Mesenchymal stem cell (in vitro differentiated cells and primary cell): ENCODE measurements around the gene RNGTT.

Source experiments
- DNase-seq: peaks from one replicate; pipeline ENCODE4 v3.0.0-alpha.2; 2013
- H2AFZ ChIP-seq: one replicate; pipeline ENCODE4 v1.6.1; 2013; ENCODE audit warnings: low read depth, mild to moderate bottlenecking, control low read depth, inconsistent platforms, low read length, moderate library complexity
- H2AK5ac ChIP-seq: 2 replicates; pipeline ENCODE4 v1.6.1; 2013; ENCODE audit warnings: low read length, moderate library complexity, mild to moderate bottlenecking, inconsistent platforms; ENCODE audit not compliant: severe bottlenecking
- H2BK120ac ChIP-seq: one replicate; pipeline ENCODE4 v1.6.1; 2013; ENCODE audit warnings: low read depth, mild to moderate bottlenecking, inconsistent platforms, low read length, moderate library complexity
- H2BK12ac ChIP-seq, 2 experiments: one replicate each; pipeline ENCODE4 v1.6.1; 2013; ENCODE audit warnings: inconsistent platforms in 2 of 2, low read length in 2 of 2, mild to moderate bottlenecking in 2 of 2, moderate library complexity in 2 of 2, control low read depth in 1 of 2
- H2BK15ac ChIP-seq: one replicate; pipeline ENCODE4 v1.6.1; 2013; ENCODE audit warnings: mild to moderate bottlenecking, low read depth, inconsistent platforms; ENCODE audit not compliant: poor library complexity, severe bottlenecking
- H2BK5ac ChIP-seq: 2 replicates; pipeline ENCODE4 v1.6.1; 2013; ENCODE audit warnings: low read depth, mild to moderate bottlenecking, low read length, control low read depth, inconsistent platforms; ENCODE audit not compliant: poor library complexity, severe bottlenecking
- H3K14ac ChIP-seq, 2 experiments: one replicate each; pipeline ENCODE4 v1.6.1; 2013; ENCODE audit warnings: inconsistent platforms in 2 of 2, low read length in 2 of 2, control low read depth in 1 of 2, mild to moderate bottlenecking in 1 of 2, moderate library complexity in 1 of 2
- H3K18ac ChIP-seq, 2 experiments: one replicate each; pipeline ENCODE4 v1.6.1; 2013; ENCODE audit warnings: inconsistent platforms in 2 of 2, low read length in 2 of 2, control low read depth in 1 of 2, low read depth in 1 of 2, mild to moderate bottlenecking in 1 of 2
- H3K23ac ChIP-seq, 2 experiments: one replicate each; pipeline ENCODE4 v1.6.1; 2013; ENCODE audit warnings: inconsistent platforms in 2 of 2, low read length in 2 of 2, mild to moderate bottlenecking in 2 of 2, moderate library complexity in 2 of 2, control low read depth in 1 of 2
- H3K27ac ChIP-seq: 2 replicates; pipeline ENCODE4 v1.5.1; 2013; ENCODE audit warnings: mild to moderate bottlenecking, moderate library complexity, low read length, control low read depth, inconsistent platforms; ENCODE audit not compliant: poor library complexity, severe bottlenecking
- H3K27me3 ChIP-seq, 2 experiments: 2 replicates each; pipeline versions ENCODE4 v1.6.1 to v1.7.0; 2013; ENCODE audit warnings: low read length in 2 of 2, mild to moderate bottlenecking in 2 of 2, moderate library complexity in 2 of 2, control low read depth in 1 of 2, inconsistent platforms in 1 of 2; ENCODE audit not compliant: control insufficient read depth in 1 of 2, insufficient read depth in 1 of 2
- H3K36me3 ChIP-seq, 2 experiments: 2 replicates each; pipeline versions ENCODE4 v1.6.1 to v1.7.0; 2013; ENCODE audit warnings: low read length in 2 of 2, control low read depth in 1 of 2, inconsistent platforms in 1 of 2, low read depth in 1 of 2, mild to moderate bottlenecking in 1 of 2; ENCODE audit not compliant: insufficient read depth in 2 of 2, control insufficient read depth in 1 of 2
- H3K4ac ChIP-seq, 2 experiments: one replicate each; pipeline ENCODE4 v1.6.1; 2013; ENCODE audit warnings: inconsistent platforms in 2 of 2, low read length in 2 of 2, mild to moderate bottlenecking in 2 of 2, moderate library complexity in 2 of 2, control low read depth in 1 of 2, low read depth in 1 of 2
- H3K4me1 ChIP-seq: 2 replicates; pipeline ENCODE4 v1.6.1; 2013; ENCODE audit warnings: low read depth, low read length, control low read depth; ENCODE audit not compliant: control insufficient read depth, insufficient read depth
- H3K4me2 ChIP-seq: 2 replicates; pipeline ENCODE4 v1.6.1; 2013; ENCODE audit warnings: low read length, mild to moderate bottlenecking, inconsistent platforms; ENCODE audit not compliant: poor library complexity, severe bottlenecking
- H3K4me3 ChIP-seq, 2 experiments: 2 replicates each; pipeline versions ENCODE4 v1.5.1 to v1.7.0; 2013; ENCODE audit warnings: low read length in 2 of 2, mild to moderate bottlenecking in 2 of 2, control low read depth in 1 of 2, low read depth in 1 of 2; ENCODE audit not compliant: insufficient read depth in 1 of 2
- H3K79me1 ChIP-seq: replicated peaks from 2 replicates; pipeline ENCODE4 v1.6.1; 2013; ENCODE audit warnings: mild to moderate bottlenecking, control low read depth, low read length, inconsistent platforms; ENCODE audit not compliant: poor library complexity, severe bottlenecking
- H3K9ac ChIP-seq: 2 replicates; pipeline ENCODE4 v1.7.0; 2013; ENCODE audit warnings: mild to moderate bottlenecking, low read length, moderate library complexity
- H3K9me3 ChIP-seq: 2 replicates; pipeline ENCODE4 v1.7.0; 2013; ENCODE audit warnings: mild to moderate bottlenecking, low read length; ENCODE audit not compliant: control insufficient read depth
- H4K8ac ChIP-seq: one replicate; pipeline ENCODE4 v1.6.1; 2013; ENCODE audit warnings: inconsistent platforms, mild to moderate bottlenecking, low read length, moderate library complexity
- H4K91ac ChIP-seq: one replicate; pipeline ENCODE4 v1.6.1; 2013; ENCODE audit warnings: mild to moderate bottlenecking, low read length, inconsistent platforms
- WGBS: methylation state at CpG from one replicate; pipeline ENCODE4 v1.1.7; 2013; ENCODE audit warnings: mixed read lengths; 5-methylcytosine and 5-hydroxymethylcytosine counted together

The RNGTT gene

DNA sequence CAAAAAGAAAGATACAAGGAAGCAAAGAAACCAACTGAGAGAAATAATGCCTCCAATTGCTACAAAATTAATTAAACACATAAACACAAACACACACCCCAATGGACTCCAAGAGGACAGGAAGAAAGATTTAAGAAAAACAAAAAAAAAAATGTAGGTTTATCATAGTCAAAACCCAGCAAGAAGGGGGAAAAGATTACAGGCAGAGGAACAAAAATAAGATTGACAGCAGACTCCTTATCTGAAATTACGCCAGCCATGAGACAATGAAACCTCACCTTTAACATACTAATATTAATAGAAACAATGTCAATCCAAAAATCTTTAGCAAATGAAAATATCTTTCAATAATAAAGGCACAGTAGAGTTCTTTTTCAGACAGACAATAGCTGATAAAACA is 155.8 kb downstream of the RNGTT start:
- no peak overlapping the region for H3K4me2 ChIP-seq
- H3K9me3 ChIP-seq, result peaks cover 25% of the 10 kb centered on the region
- H2BK12ac ChIP-seq, result no peak overlapping the region
- H2BK5ac ChIP-seq, result no peak overlapping the region
- peaks cover 15% of the 10 kb centered on the region for H3K79me1 ChIP-seq
- H3K27me3 ChIP-seq, result no peaks in the 10 kb centered on the region
- no peak overlapping the region for H2BK15ac ChIP-seq
- WGBS, result no CpG with 5 or more reads among the region's 1 CpG
- no peak overlapping the region for H4K91ac ChIP-seq
- H2AK5ac ChIP-seq, result no peak overlapping the region
- no peak overlapping the region for H3K14ac ChIP-seq
- H3K36me3 ChIP-seq, result peaks cover 2 to 3% of the 10 kb centered on the region in 2 experiments
- H3K27ac ChIP-seq, result no peak overlapping the region
- no peak overlapping the region for H3K23ac ChIP-seq
- peak; percentile 6 for DNase-seq
- peaks cover 1% of the 10 kb centered on the region for H3K4me1 ChIP-seq
- H2AFZ ChIP-seq, result no peak overlapping the region
- peak overlapping the region in 1 of 2 experiments; percentile 26 for H3K4me3 ChIP-seq
- no peak overlapping the region for H3K9ac ChIP-seq
- H4K8ac ChIP-seq, result no peak overlapping the region
- no peak overlapping the region for H2BK120ac ChIP-seq
- H3K4ac ChIP-seq, result no peak overlapping the region
- H3K18ac ChIP-seq, result no peak overlapping the region

GRCh38 chr6:88806728-88807127 is 156.7 kb downstream of the RNGTT start:
- DNase-seq, result no peak
- Histone ChIP-seq H3K36me3 (peaks cover 2 to 3% of the 10 kb centered on the region in 2 experiments), H2BK120ac (no peak overlapping the region), H3K4me2 (no peak overlapping the region), H3K4me3 (peak overlapping the region in 1 of 2 experiments; percentile 14), H3K4me1 (peaks cover 3% of the 10 kb centered on the region), H2AK5ac (no peak overlapping the region), H3K23ac (no peak overlapping the region), H3K14ac (no peak overlapping the region), H4K91ac (no peak overlapping the region), H3K27ac (no peak overlapping the region), H3K18ac (no peak overlapping the region), H3K27me3 (no peaks in the 10 kb centered on the region), H4K8ac (no peak overlapping the region), H2AFZ (no peak overlapping the region), H2BK15ac (no peak overlapping the region), H3K9me3 (peaks cover 25% of the 10 kb centered on the region), H3K4ac (no peak overlapping the region), H2BK12ac (no peak overlapping the region), H3K79me1 (peaks cover 17% of the 10 kb centered on the region), H3K9ac (no peak overlapping the region), H2BK5ac (no peak overlapping the region)
- 96% methylated on average over 4 of the region's 4 CpGs for WGBS

- H3K14ac ChIP-seq, result no peak overlapping the region
- no peak overlapping the region for H3K4ac ChIP-seq
- H2BK5ac ChIP-seq, result no peak overlapping the region
- H3K27ac ChIP-seq, result peak overlapping the region; percentile 71
- H3K9ac ChIP-seq, result no peak overlapping the region
- WGBS, result 100% methylated on average over 1 of the region's 2 CpGs
- H3K27me3 ChIP-seq, result no peaks in the 10 kb centered on the region
- H3K4me1 ChIP-seq, result peaks cover 3% of the 10 kb centered on the region
- no peak overlapping the region for H3K18ac ChIP-seq
- no peak overlapping the region for H2BK12ac ChIP-seq
- no peak overlapping the region for H2AK5ac ChIP-seq
- no peak overlapping the region for H3K23ac ChIP-seq
- H3K4me3 ChIP-seq, result no peak overlapping the region
- DNase-seq, result no peak
- no peak overlapping the region for H2AFZ ChIP-seq
- no peak overlapping the region for H3K4me2 ChIP-seq
- H3K36me3 ChIP-seq, result peaks cover 3 to 13% of the 10 kb centered on the region in 2 experiments
- H3K9me3 ChIP-seq, result peaks cover 25% of the 10 kb centered on the region
- H2BK120ac ChIP-seq, result no peak overlapping the region
- no peak overlapping the region for H4K91ac ChIP-seq
- H3K79me1 ChIP-seq, result peaks cover 13% of the 10 kb centered on the region
- no peak overlapping the region for H2BK15ac ChIP-seq
- no peak overlapping the region for H4K8ac ChIP-seq
Measured at GRCh38 chr6:88804701-88805100, 158.7 kb downstream of the RNGTT start.

DNA sequence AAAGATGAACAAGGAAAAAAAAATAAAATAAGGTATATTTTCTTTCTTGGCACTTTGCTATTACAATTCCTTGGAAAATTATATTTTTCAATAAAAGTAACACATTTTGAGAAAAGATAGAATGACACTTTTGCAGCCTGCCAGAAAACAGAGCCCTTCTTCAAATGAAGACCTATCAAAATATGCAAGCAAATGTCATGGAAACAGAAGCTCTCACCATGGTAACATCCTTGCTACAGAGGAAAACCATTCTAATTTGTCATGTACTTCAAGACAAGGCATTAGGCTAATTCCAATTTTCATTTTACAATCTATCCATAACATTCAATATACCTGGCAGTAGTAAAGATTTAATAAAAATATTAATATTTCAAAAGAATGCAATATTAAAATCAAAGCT is 177.9 kb downstream of the RNGTT start:
- Histone ChIP-seq H3K23ac (no peak overlapping the region), H4K91ac (no peak overlapping the region), H3K79me1 (peaks cover 1% of the 10 kb centered on the region), H4K8ac (no peak overlapping the region), H3K14ac (no peak overlapping the region), H3K4ac (no peak overlapping the region), H3K36me3 (no peaks in the 10 kb centered on the region), H2BK120ac (no peak overlapping the region), H2BK5ac (no peak overlapping the region), H3K4me2 (no peak overlapping the region), H3K4me1 (no peaks in the 10 kb centered on the region), H2BK15ac (no peak overlapping the region), H2AFZ (no peak overlapping the region), H3K9me3 (no peaks in the 10 kb centered on the region), H2AK5ac (no peak overlapping the region), H3K9ac (no peak overlapping the region), H3K4me3 (no peak overlapping the region), H3K27ac (no peak overlapping the region), H3K27me3 (no peaks in the 10 kb centered on the region), H3K18ac (no peak overlapping the region), H2BK12ac (no peak overlapping the region)
- no peak for DNase-seq
